H1 (cell line): ENCODE results near the gene PRDX5. TPM values are rescaled to one million over a fixed set of nuclear protein-coding genes. Genes with fewer than 3 reads are reported as not detected.

Experiments used
- CTCF ChIA-PET: fragments of 300-600 bp; sonication (Branson Sonifier 250); formaldehyde crosslinking; loops from one replicate; lab custom pipeline; 2021; ENCODE audit not compliant: partially characterized antibody; lab: Charles Lee
- POLR2A ChIA-PET: fragments of 300-600 bp; sonication (Branson Sonifier 250); formaldehyde crosslinking; loops from one replicate; lab custom pipeline; 2021; ENCODE audit warnings: inconsistent platforms; ENCODE audit not compliant: partially characterized antibody; lab: Charles Lee
- DNase-seq, 2 experiments: peaks; one replicate each; pipeline versions ENCODE4 v3.0.0 to v3.0.0-alpha.2; 2010 to 2022; ENCODE audit warnings: low spot score in 2 of 2, low read depth in 1 of 2, mixed read lengths in 1 of 2
- FAIRE-seq: peaks from 2 replicates; lab custom pipeline; 2011; peaks lifted over from hg19 to GRCh38; lab: Jason Lieb, UNC
- H2AFZ ChIP-seq: 2 replicates; pipeline ENCODE4 v1.8.1; 2012; ENCODE audit warnings: low read length, inconsistent platforms
- H2AK5ac ChIP-seq: 2 replicates; pipeline ENCODE4 v1.6.1; 2013; ENCODE audit warnings: low read depth, low read length
- H2BK120ac ChIP-seq: replicated peaks from 2 replicates; pipeline ENCODE3; 2013; ENCODE audit warnings: low read depth, low read length, inconsistent platforms
- H2BK12ac ChIP-seq: 2 replicates; pipeline ENCODE4 v1.6.1; 2013; ENCODE audit warnings: low read depth, low read length
- H2BK15ac ChIP-seq: 2 replicates; pipeline ENCODE4 v1.6.1; 2013; ENCODE audit warnings: low read length
- H2BK20ac ChIP-seq: 2 replicates; pipeline ENCODE4 v1.6.1; 2013; ENCODE audit warnings: low read length
- H2BK5ac ChIP-seq: 2 replicates; pipeline ENCODE4 v1.6.1; 2013; ENCODE audit warnings: low read depth, low read length
- H3K14ac ChIP-seq: 2 replicates; pipeline ENCODE4 v1.6.1; 2013; ENCODE audit warnings: inconsistent platforms; ENCODE audit not compliant: insufficient read length
- H3K18ac ChIP-seq: 2 replicates; pipeline ENCODE4 v1.6.1; 2013; ENCODE audit warnings: low read length; ENCODE audit errors: extremely low read depth
- H3K23ac ChIP-seq: 2 replicates; pipeline ENCODE4 v1.6.1; 2013; ENCODE audit warnings: inconsistent platforms; ENCODE audit not compliant: insufficient read length
- H3K23me2 ChIP-seq: 2 replicates; pipeline ENCODE4 v1.6.1; 2013; ENCODE audit warnings: low read depth, low read length
- H3K27ac ChIP-seq: 2 replicates; pipeline ENCODE4 v1.6.1; 2011; ENCODE audit warnings: low read depth, low read length, inconsistent platforms
- H3K27me3 ChIP-seq, 4 experiments: replicated peaks in 1 of 4; 1 replicate in 1 of 4; 2 replicates in 3 of 4; pipeline versions ENCODE4 v1.6.1 to v1.8.1; 2011 to 2013; ENCODE audit warnings: low read length in 3 of 4, mild to moderate bottlenecking in 3 of 4, inconsistent platforms in 2 of 4, mixed read lengths in 2 of 4, moderate library complexity in 1 of 4; ENCODE audit not compliant: control insufficient read depth in 3 of 4, insufficient read depth in 3 of 4; ENCODE audit errors: extremely low read depth in 1 of 4
- H3K36me3 ChIP-seq, 4 experiments: 2 replicates each; pipeline versions ENCODE4 v1.6.1 to v1.8.1; 2011 to 2013; ENCODE audit warnings: mild to moderate bottlenecking in 4 of 4, low read length in 3 of 4, moderate library complexity in 2 of 4, control low read depth in 1 of 4, inconsistent platforms in 1 of 4; ENCODE audit not compliant: insufficient read depth in 4 of 4, control insufficient read depth in 2 of 4
- H3K4ac ChIP-seq: replicated peaks from 2 replicates; pipeline ENCODE3; 2013; ENCODE audit warnings: low read length, low read depth, mixed read lengths, inconsistent platforms; ENCODE audit not compliant: insufficient read length
- H3K4me1 ChIP-seq, 4 experiments: replicated peaks in 1 of 4; 1 replicate in 1 of 4; 2 replicates in 3 of 4; pipeline versions ENCODE4 v1.6.1 to v1.8.1; 2011 to 2013; ENCODE audit warnings: low read length in 3 of 4, inconsistent platforms in 2 of 4, mixed read lengths in 1 of 4; ENCODE audit not compliant: insufficient read depth in 4 of 4, control insufficient read depth in 3 of 4
- H3K4me2 ChIP-seq, 2 experiments: 2 replicates each; pipeline versions ENCODE4 v1.6.1 to v1.8.1; 2011 to 2013; ENCODE audit warnings: low read depth in 2 of 2, low read length in 2 of 2, control low read depth in 1 of 2, inconsistent platforms in 1 of 2, mild to moderate bottlenecking in 1 of 2; ENCODE audit not compliant: insufficient read depth in 1 of 2
- H3K4me3 ChIP-seq, 4 experiments: fragments of 200-600, 300-600 bp in 1 of 4; sonication (generic), shearing (Covaris generic), sonication (Bioruptor Twin) in 1 of 4; 2 replicates each; pipeline versions ENCODE4 v1.5.1 to v1.8.1; 2011 to 2016; ENCODE audit warnings: low read length in 4 of 4, low read depth in 3 of 4, control low read depth in 2 of 4, inconsistent platforms in 2 of 4, mild to moderate bottlenecking in 2 of 4, mixed read lengths in 1 of 4, moderate library complexity in 1 of 4; ENCODE audit not compliant: insufficient read depth in 2 of 4; ENCODE audit errors: extremely low read depth in 1 of 4
- H3K56ac ChIP-seq: replicated peaks from 2 replicates; pipeline ENCODE3; 2013; ENCODE audit warnings: low read depth, mild to moderate bottlenecking, mixed read lengths, low read length, inconsistent platforms; ENCODE audit not compliant: insufficient read length
- H3K79me1 ChIP-seq: 2 replicates; pipeline ENCODE4 v1.6.1; 2013; ENCODE audit warnings: low read depth, low read length, control low read depth
- H3K79me2 ChIP-seq, 2 experiments: 2 replicates each; pipeline versions ENCODE4 v1.6.1 to v1.8.1; 2012 to 2013; ENCODE audit warnings: low read length in 2 of 2, mild to moderate bottlenecking in 2 of 2, inconsistent platforms in 1 of 2; ENCODE audit not compliant: insufficient read depth in 2 of 2, control insufficient read depth in 1 of 2
- H3K9ac ChIP-seq, 4 experiments: replicated peaks in 1 of 4; 1 replicate in 1 of 4; 2 replicates in 3 of 4; pipeline versions ENCODE4 v1.6.1 to v1.8.1; 2011 to 2013; ENCODE audit warnings: low read depth in 3 of 4, low read length in 3 of 4, control low read depth in 2 of 4, mild to moderate bottlenecking in 2 of 4, moderate library complexity in 2 of 4, inconsistent platforms in 1 of 4; ENCODE audit errors: extremely low read depth in 1 of 4
- H3K9me3 ChIP-seq, 2 experiments: 2 replicates each; pipeline versions ENCODE4 v1.6.1 to v1.8.1; 2012 to 2013; ENCODE audit warnings: mild to moderate bottlenecking in 2 of 2, moderate library complexity in 2 of 2, control low read depth in 1 of 2, inconsistent platforms in 1 of 2, low read depth in 1 of 2, low read length in 1 of 2, mixed read lengths in 1 of 2; ENCODE audit not compliant: insufficient read depth in 2 of 2
- H4K20me1 ChIP-seq, 2 experiments: replicated peaks in 1 of 2; 2 replicates each; pipeline versions ENCODE3 to v1.8.1; 2011 to 2013; ENCODE audit warnings: inconsistent platforms in 2 of 2, low read length in 2 of 2, mild to moderate bottlenecking in 1 of 2; ENCODE audit not compliant: insufficient read depth in 2 of 2, control insufficient read depth in 1 of 2
- H4K5ac ChIP-seq: 2 replicates; pipeline ENCODE4 v1.6.1; 2013; ENCODE audit warnings: low read length, low read depth, mixed read lengths, inconsistent platforms; ENCODE audit not compliant: insufficient read length
- H4K8ac ChIP-seq: 2 replicates; pipeline ENCODE4 v1.8.0; 2013; ENCODE audit warnings: mild to moderate bottlenecking, moderate library complexity, low read length, inconsistent platforms; ENCODE audit not compliant: insufficient read depth; ENCODE audit errors: extremely low read depth
- H4K91ac ChIP-seq: replicated peaks from 2 replicates; pipeline ENCODE3; 2013; ENCODE audit warnings: low read length, mixed read lengths, inconsistent platforms; ENCODE audit not compliant: insufficient read length
- ASH2L ChIP-seq: fragments of 200-600, 300-600 bp; sonication (generic); IDR thresholded peaks from one replicate; pipeline ENCODE4 v1.7.1; 2017; ENCODE audit warnings: low read length
- ATF2 ChIP-seq: IDR thresholded peaks from 2 replicates; pipeline ENCODE4 v1.6.1; 2012; ENCODE audit warnings: low read length, inconsistent platforms
- EZH2 ChIP-seq: fragments of 200-600 bp; sonication (generic); IDR thresholded peaks from 2 replicates; pipeline ENCODE4 v1.7.1; 2012; ENCODE audit warnings: low read depth, mild to moderate bottlenecking, moderate library complexity, low read length, inconsistent platforms; ENCODE audit not compliant: severe bottlenecking
- PHF8 ChIP-seq: fragments of 200-600 bp; sonication (generic); conservative IDR thresholded peaks from 2 replicates; pipeline ENCODE4 v1.7.1; 2012; ENCODE audit warnings: low read depth, mild to moderate bottlenecking, inconsistent platforms, low read length, moderate library complexity
- TAF7 ChIP-seq: optimal IDR thresholded peaks from 2 replicates; pipeline ENCODE3; 2011; ENCODE audit warnings: low read depth, mild to moderate bottlenecking, inconsistent platforms, low read length, moderate library complexity, borderline replicate concordance
- WGBS, 2 experiments: shearing (Covaris generic) in 1 of 2; methylation state at CpG; one replicate each; pipeline versions ENCODE4 v1.1.6 to v1.1.7; 2013 to 2015; ENCODE audit warnings: low lambda C conversion rate in 2 of 2, mixed read lengths in 2 of 2, inconsistent platforms in 1 of 2, low coverage in 1 of 2, missing lambda C conversion rate in 1 of 2; ENCODE audit not compliant: insufficient replicate concordance in 2 of 2, insufficient coverage in 1 of 2, insufficient read length in 1 of 2; ENCODE audit errors: extremely low coverage in 1 of 2, missing lambda C conversion rate in 1 of 2; 5-methylcytosine and 5-hydroxymethylcytosine counted together
- polyA plus RNA-seq, 7 experiments: library from polyadenylated mRNA; depleted of rRNA in 3 of 7; stranded (reverse) in 5 of 7; unstranded in 2 of 7; fragments of >200 nt in 5 of 7; fragments of 200-250 nt in 2 of 7; gene quantifications; 1 replicate in 5 of 7; 2 replicates in 1 of 7; 4 replicates in 1 of 7; pipeline versions ENCODE4 v1.2.1 to v1.2.3, GENCODE V29; 2011 to 2013; ENCODE audit warnings: missing spikeins in 2 of 7, mixed read lengths in 2 of 7
- total RNA-seq: library from RNA; stranded (reverse); fragmentation: NEBNext Ultra II Directional; extraction: Animal tissue kit (Norgen Biotek cat#: 25700); gene quantifications from 2 replicates; pipeline ENCODE4 v1.2.1, GENCODE V29; 2021

Gene PRDX5
- total and polyA plus RNA-seq, 2 of the 8 experiments (the other 6 are each of a cell fraction or from before 2014, with no cell fraction given) = 201 to 582 TPM

- no peak overlapping the region for H3K56ac ChIP-seq
- no peak overlapping the region for H3K23ac ChIP-seq
- no peak overlapping the region for H3K9ac ChIP-seq
- H3K4ac ChIP-seq = peak overlapping the region; percentile 96
- no peak overlapping the region; a peak in 1 of 8 replicates for H3K4me3 ChIP-seq
- H3K79me1 ChIP-seq = no peaks in the 10 kb centered on the region; the same call in 1 of the 2 replicates
- no peak overlapping the region for H2BK15ac ChIP-seq
- peaks cover 0 to 4% of the 10 kb centered on the region in 2 experiments for H4K20me1 ChIP-seq
- H3K9me3 ChIP-seq = no peaks in the 10 kb centered on the region
- no peak for TF ChIP-seq PHF8
- no peak for TF ChIP-seq TAF7
- TF ChIP-seq EZH2 = no peak
- TF ChIP-seq ASH2L = no peak
- TF ChIP-seq ATF2 = no peak
- H2BK5ac ChIP-seq = no peak overlapping the region
- H3K79me2 ChIP-seq = no peaks in the 10 kb centered on the region
- peak overlapping the region; percentile 87 for H4K91ac ChIP-seq
- H4K5ac ChIP-seq = no peak overlapping the region
- H2BK12ac ChIP-seq = no peak overlapping the region
- H3K23me2 ChIP-seq = peaks cover 7% of the 10 kb centered on the region; the same call in 1 of the 2 replicates
- CTCF ChIA-PET = interaction anchor here (0.5 to 37.6 kb wide), 13 partner anchors 9 to 392 kb away, joined by 3 to 614 read pairs (median 8); partner anchors contain the start of genes CATSPERZ, CCDC88B, ESRRA and PRDX5
- H3K36me3 ChIP-seq = peaks cover 0 to 9% (median 2%) of the 10 kb centered on the region in 4 experiments; a peak in 3 of 8 replicates
- DNase-seq = peak in 1 of 2 experiments; percentile 51
- WGBS, 2 experiments = 74% methylated on average over 10 of the region's 13 CpGs; no CpG with 5 or more reads in 1 of the 2 experiments
- POLR2A ChIA-PET = interaction anchor here (1.2 to 3.6 kb wide), 7 partner anchors 9 to 173 kb away, joined by 3 to 14 read pairs (median 4); no protein-coding TSS in a partner anchor
- H3K27ac ChIP-seq = no peak overlapping the region
- no peak overlapping the region for H2BK20ac ChIP-seq
- peaks cover 0 to 39% (median 30%) of the 10 kb centered on the region in 4 experiments; a peak in 6 of 7 replicates for H3K4me1 ChIP-seq
- peak overlapping the region; percentile 43; the same call in 1 of the 2 replicates for H2AK5ac ChIP-seq
- peak overlapping the region; percentile 37 for H4K8ac ChIP-seq
- no peak overlapping the region for H3K14ac ChIP-seq
- H2BK120ac ChIP-seq = peak overlapping the region; percentile 27
- no peaks in the 10 kb centered on the region for H3K27me3 ChIP-seq
- H2AFZ ChIP-seq = no peak overlapping the region
- no peak for FAIRE-seq
- H3K4me2 ChIP-seq = peak overlapping the region; percentile 76 to 87; a peak in 3 of 4 replicates
- H3K18ac ChIP-seq = no peak overlapping the region; the same call in 1 of the 2 replicates
Measured at GRCh38 chr11:64357904-64358535, 40.1 kb downstream of the PRDX5 start.
